Stomach (tissue), 9 donors: ENCODE measurements around the gene PPP3CA. TPM values are rescaled to one million over a fixed set of nuclear protein-coding genes. Genes with fewer than 3 reads are reported as not detected.
A peak's percentile ranks its signal among the peaks of the same experiment; 100 is the strongest.

Source experiments
- DNase-seq, 2 donors: peaks; one replicate each; pipeline versions ENCODE4 v3.0.0 to v3.0.0-alpha.2; 2013 to 2019
- H3K27ac ChIP-seq, 5 donors: fragments of 200-600 bp in 4 of 5; sonication (generic) in 4 of 5; one replicate each; pipeline ENCODE4 v1.5.1; 2013 to 2019; ENCODE audit warnings: mild to moderate bottlenecking in 1 of 5, moderate library complexity in 1 of 5
- H3K27me3 ChIP-seq, 3 donors: fragments of 200-600 bp; sonication (generic); one replicate each; pipeline ENCODE4 v1.5.1; 2017 to 2019; ENCODE audit warnings: mixed run types in 1 of 3
- H3K36me3 ChIP-seq, 4 donors: fragments of 200-600 bp; sonication (generic); 1 replicate in 3 of 4; 2 replicates in 1 of 4; pipeline ENCODE4 v1.5.1; 2016 to 2019
- H3K4me1 ChIP-seq, 4 donors: fragments of 200-600 bp; sonication (generic); one replicate each; pipeline ENCODE4 v1.5.1; 2016 to 2019
- H3K4me3 ChIP-seq, 4 donors: fragments of 200-600 bp; sonication (generic) in 3 of 4; one replicate each; pipeline ENCODE4 v1.5.1; 2016 to 2019; ENCODE audit warnings: mild to moderate bottlenecking in 1 of 4
- H3K9me3 ChIP-seq, 4 donors: fragments of 200-600 bp; sonication (generic); one replicate each; pipeline ENCODE4 v1.5.1; 2016 to 2019
- CTCF ChIP-seq, 7 experiments: fragments of 450-650 bp in 4 of 7; fragments of 200-600 bp in 3 of 7; sonication (generic) in 3 of 7; IDR thresholded peaks; one replicate each; pipeline ENCODE4 v1.5.1; 2016 to 2019; ENCODE audit warnings: antibody characterized with exemption in 7 of 7, control low read depth in 2 of 7, mild to moderate bottlenecking in 1 of 7
- EP300 ChIP-seq: sonication (generic); formaldehyde crosslinking; IDR thresholded peaks from one replicate; pipeline ENCODE4 v1.6.1; 2017; ENCODE audit warnings: antibody characterized with exemption
- POLR2A ChIP-seq, 4 donors: fragments of 450-650 bp; IDR thresholded peaks; one replicate each; pipeline ENCODE4 v1.6.1; 2016; ENCODE audit warnings: antibody characterized with exemption in 4 of 4, control low read depth in 2 of 4, mild to moderate bottlenecking in 1 of 4, moderate library complexity in 1 of 4
- POLR2AphosphoS5 ChIP-seq, 3 donors: sonication (generic); formaldehyde crosslinking; IDR thresholded peaks; one replicate each; pipeline ENCODE4 v1.6.1; 2016; ENCODE audit warnings: antibody characterized with exemption in 3 of 3
- WGBS, 5 donors: extraction: QIAGEN DNeasy Blood & Tissue Kit in 3 of 5; methylation state at CpG; one replicate each; pipeline versions ENCODE4 v1.1.5 to v1.1.7; 2013 to 2018; 5-methylcytosine and 5-hydroxymethylcytosine counted together
- intact Hi-C: fragments of 100-400 bp; cut with DNase I; formaldehyde crosslinking; loops from one replicate; pipeline ENCODE4 v1.15.1; 2023; ENCODE audit warnings: low total_unique reads
- polyA plus RNA-seq, 3 donors: library from polyadenylated mRNA; stranded (reverse); fragments of 200-250 nt; gene quantifications; one replicate each; pipeline ENCODE4 v1.2.3, GENCODE V29; 2013
- total RNA-seq, 5 donors: library from RNA; depleted of rRNA; stranded (reverse); fragments of >200 nt; gene quantifications; one replicate each; pipeline versions ENCODE4 v1.1.0 to v1.2.3, GENCODE V29; 2014 to 2016
- donor health status: healthy with polysubstance abuse.
- donor health status: Bipolar disorder and iron deficiency.
- donor health status: healthy.

Gene PPP3CA
- total and polyA plus RNA-seq, 8 donors = 8.9 to 62.4 (median 20.6) TPM

DNA sequence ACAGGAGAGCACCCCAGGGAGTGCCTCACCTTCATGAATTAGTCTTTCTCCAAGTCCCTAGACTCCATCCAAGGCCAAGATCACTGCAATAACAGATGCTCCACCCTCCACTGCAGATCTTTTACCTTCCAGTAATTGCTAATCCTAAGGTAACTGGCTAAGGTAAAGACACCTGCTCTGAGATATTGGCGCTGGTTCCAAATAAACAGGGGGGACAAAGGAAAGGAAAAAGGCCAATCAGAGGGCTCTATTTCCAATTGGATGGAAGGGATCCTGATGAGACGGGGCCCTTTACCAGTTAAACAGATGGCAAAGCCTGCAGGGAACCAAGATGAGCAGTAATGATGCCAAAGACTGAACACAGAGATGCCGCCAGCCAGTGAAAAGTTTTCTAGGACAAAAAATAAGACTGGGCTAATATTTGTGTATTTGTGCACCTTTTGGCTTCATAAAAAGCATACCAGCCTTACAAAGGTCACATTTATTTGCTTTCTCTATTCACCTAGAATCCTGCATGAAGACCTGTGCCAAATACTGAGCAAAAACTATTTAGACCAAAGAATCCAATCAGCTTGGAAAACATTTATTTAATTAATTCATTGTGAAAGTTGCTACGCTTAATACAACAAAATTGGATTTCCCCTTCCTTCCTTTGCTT, 148.5 kb downstream of the PPP3CA start:
- Histone ChIP-seq H3K4me1 (peaks cover 18 to 61% (median 40%) of the 10 kb centered on the region in 4 donors), H3K27ac (peak overlapping the region in 2 of 5 donors; percentile 52 to 77), H3K4me3 (no peak overlapping the region), H3K9me3 (no peaks in the 10 kb centered on the region), H3K27me3 (no peaks in the 10 kb centered on the region), H3K36me3 (peaks cover 0 to 14% (median 5%) of the 10 kb centered on the region in 4 donors)
- TF ChIP-seq CTCF (IDR thresholded peaks at IDR 0.05) (no peak), POLR2AphosphoS5 (IDR thresholded peaks at IDR 0.05) (no peak), EP300 (no peak), POLR2A (IDR thresholded peaks at IDR 0.05) (no peak)
- DNase-seq = no peak
- intact Hi-C loops = loop anchor here (10.0 kb wide), 1 partner anchor 146 kb away; the partner anchor contains the start of gene PPP3CA
- WGBS, 5 donors = 25 to 61% (median 39%) methylated on average over 4 of the region's 4 CpGs

GRCh38 chr4:101197350-101197749, 150.0 kb downstream of the PPP3CA start:
- DNase-seq = no peak
- 33 to 67% (median 44%) methylated on average over 4 of the region's 4 CpGs for WGBS, 5 donors

GRCh38 chr4:101192244-101192643, 155.1 kb downstream of the PPP3CA start:
- no peaks in the 10 kb centered on the region for H3K27me3 ChIP-seq
- intact Hi-C loops = loop anchor here (10.0 kb wide), 1 partner anchor 153 kb away; the partner anchor contains the start of gene PPP3CA
- no peaks in the 10 kb centered on the region for H3K9me3 ChIP-seq
- TF ChIP-seq EP300 (no peak), POLR2A (IDR thresholded peaks at IDR 0.05) (no peak), POLR2AphosphoS5 (IDR thresholded peaks at IDR 0.05) (no peak), CTCF (IDR thresholded peaks at IDR 0.05) (no peak)
- DNase-seq = no peak
- peaks cover 14 to 49% (median 27%) of the 10 kb centered on the region in 4 donors for H3K4me1 ChIP-seq
- H3K4me3 ChIP-seq = no peak overlapping the region
- peaks cover 0 to 14% (median 5%) of the 10 kb centered on the region in 4 donors for H3K36me3 ChIP-seq
- peak overlapping the region in 4 of 5 donors; percentile 57 to 82 (median 72) for H3K27ac ChIP-seq

More at GRCh38 chr4:101197350-101197749, 150.0 kb downstream of the PPP3CA start:
- H3K36me3 ChIP-seq = peaks cover 0 to 14% (median 5%) of the 10 kb centered on the region in 4 donors
- intact Hi-C loops = loop anchor here (10.0 kb wide), 1 partner anchor 147 kb away; the partner anchor contains the start of gene PPP3CA
- TF ChIP-seq POLR2A (IDR thresholded peaks at IDR 0.05) (no peak), EP300 (no peak), CTCF (IDR thresholded peaks at IDR 0.05) (no peak), POLR2AphosphoS5 (IDR thresholded peaks at IDR 0.05) (no peak)
- H3K4me1 ChIP-seq = peaks cover 18 to 66% (median 42%) of the 10 kb centered on the region in 4 donors
- no peak overlapping the region for H3K4me3 ChIP-seq
- H3K27ac ChIP-seq = no peak overlapping the region
- no peaks in the 10 kb centered on the region for H3K27me3 ChIP-seq
- H3K9me3 ChIP-seq = no peaks in the 10 kb centered on the region

DNA sequence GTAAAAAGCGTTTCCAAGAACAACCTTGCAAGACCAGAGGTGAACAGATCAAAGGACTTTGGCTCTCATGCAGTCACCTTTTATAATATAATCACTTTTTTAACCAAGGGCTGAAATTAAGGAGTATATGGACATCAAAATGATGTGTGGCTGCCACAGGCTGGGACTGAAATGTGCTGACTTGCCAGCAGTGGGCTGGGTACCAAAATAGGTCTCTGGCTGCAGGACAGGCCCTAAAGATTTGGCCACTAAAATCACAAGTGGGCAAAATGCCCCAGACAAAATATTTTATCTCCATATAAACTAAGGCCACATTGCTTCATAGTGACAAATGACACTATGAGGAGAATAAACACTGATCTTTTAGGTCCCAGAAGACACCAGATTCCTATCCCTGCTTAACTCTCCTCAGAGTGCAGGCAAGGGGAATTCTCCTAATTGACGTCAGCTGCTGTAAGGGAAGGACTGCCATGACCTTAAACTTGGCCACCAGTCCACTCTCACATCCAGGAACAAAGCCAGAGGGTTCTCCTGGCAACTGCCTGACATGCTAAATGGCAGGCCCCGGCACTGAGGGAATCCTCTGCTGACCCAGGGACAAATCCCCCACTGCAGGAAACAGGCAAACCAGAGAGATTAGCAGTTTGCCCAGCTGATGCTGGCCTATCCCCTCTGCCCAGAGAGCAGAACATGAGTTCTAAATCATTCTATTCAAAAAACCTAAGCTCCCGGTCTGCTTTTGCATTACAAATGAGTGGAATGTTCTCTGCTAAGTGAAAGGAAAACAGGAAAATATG, 155.8 kb downstream of the PPP3CA start:
- H3K27me3 ChIP-seq = no peaks in the 10 kb centered on the region
- H3K9me3 ChIP-seq = no peaks in the 10 kb centered on the region
- peaks cover 0 to 14% (median 5%) of the 10 kb centered on the region in 4 donors for H3K36me3 ChIP-seq
- peaks cover 8 to 47% (median 25%) of the 10 kb centered on the region in 4 donors for H3K4me1 ChIP-seq
- WGBS, 5 donors = 19 to 44% (median 30%) methylated on average over 4 of the region's 4 CpGs
- TF ChIP-seq CTCF (IDR thresholded peaks at IDR 0.05) = no peak
- TF ChIP-seq EP300 = peak; percentile 91
- TF ChIP-seq POLR2AphosphoS5 (IDR thresholded peaks at IDR 0.05) = peak; percentile 54 to 90 (median 72)
- peak overlapping the region; percentile 57 to 82 (median 72) for H3K27ac ChIP-seq
- intact Hi-C loops = loop anchor here (10.0 kb wide), 1 partner anchor 153 kb away; the partner anchor contains the start of gene PPP3CA
- peak; percentile 73 to 83 for DNase-seq
- no peak overlapping the region for H3K4me3 ChIP-seq
